Neural progenitor cell (in vitro differentiated cells): ENCODE results near the gene KCNK3. TPM values are rescaled to one million over a fixed set of nuclear protein-coding genes. Genes with fewer than 3 reads are reported as not detected.
"Not testable (repeated sequence)": the region's sequence is repeated elsewhere in the genome, so short reads cannot be mapped to it uniquely, and the experiment has no call there.

Source experiments
- DNase-seq: peaks from one replicate; pipeline ENCODE4 v3.0.0-alpha.2; 2016; ENCODE audit warnings: low spot score
- H2AFZ ChIP-seq: fragments of 200-600 bp; sonication (generic); replicated peaks from 2 replicates; pipeline ENCODE4 v1.6.1; 2016; ENCODE audit warnings: antibody characterized with exemption
- H3F3A ChIP-seq: fragments of 200-600 bp; sonication (generic); 2 replicates; pipeline ENCODE4 v1.6.1; 2016; ENCODE audit warnings: antibody characterized with exemption, low read depth
- H3K27ac ChIP-seq: fragments of 200-600 bp; sonication (generic); 2 replicates; pipeline ENCODE4 v1.5.1; 2016; ENCODE audit warnings: mild to moderate bottlenecking
- H3K27me3 ChIP-seq: fragments of 200-600 bp; sonication (generic); 2 replicates; pipeline ENCODE4 v1.6.1; 2016; ENCODE audit warnings: mild to moderate bottlenecking, moderate library complexity
- H3K36me3 ChIP-seq: fragments of 200-600 bp; sonication (generic); 2 replicates; pipeline ENCODE4 v1.5.1; 2016
- H3K4me1 ChIP-seq: fragments of 200-600 bp; sonication (generic); 2 replicates; pipeline ENCODE4 v1.6.1; 2016; ENCODE audit warnings: mixed run types
- H3K4me2 ChIP-seq: fragments of 200-600 bp; sonication (generic); 2 replicates; pipeline ENCODE4 v1.6.1; 2016
- H3K4me3 ChIP-seq: fragments of 200-600 bp; sonication (generic); 2 replicates; pipeline ENCODE4 v1.5.1; 2016
- H3K79me2 ChIP-seq: fragments of 200-600 bp; sonication (generic); 2 replicates; pipeline ENCODE4 v1.6.1; 2016; ENCODE audit warnings: low read depth
- H3K9ac ChIP-seq: fragments of 200-600 bp; sonication (generic); 2 replicates; pipeline ENCODE4 v1.6.1; 2016
- H3K9me3 ChIP-seq: fragments of 200-600 bp; sonication (generic); 2 replicates; pipeline ENCODE4 v1.5.1; 2016; ENCODE audit warnings: low read depth
- H4K20me1 ChIP-seq: fragments of 200-600 bp; sonication (generic); 2 replicates; pipeline ENCODE4 v1.6.1; 2016; ENCODE audit warnings: low read depth
- H3K27ac Mint-ChIP-seq: 3 replicates; pipeline ENCODE4 v1.8.0; 2021; ENCODE audit warnings: mixed read lengths
- H3K27me3 Mint-ChIP-seq: 2 replicates; pipeline ENCODE4 v1.8.0; 2022; ENCODE audit warnings: low read depth, mild to moderate bottlenecking, inconsistent platforms, moderate library complexity, mixed read lengths; ENCODE audit not compliant: insufficient read depth
- H3K36me3 Mint-ChIP-seq: 3 replicates; pipeline ENCODE4 v1.8.0; 2021; ENCODE audit warnings: mixed read lengths
- H3K4me1 Mint-ChIP-seq: 3 replicates; pipeline ENCODE4 v1.8.0; 2021; ENCODE audit warnings: mixed read lengths
- H3K4me3 Mint-ChIP-seq: 3 replicates; pipeline ENCODE4 v1.8.0; 2021; ENCODE audit warnings: mild to moderate bottlenecking, moderate library complexity, mixed read lengths
- H3K9me3 Mint-ChIP-seq: 3 replicates; pipeline ENCODE4 v1.8.0; 2020; ENCODE audit warnings: mixed read lengths
- CTCF ChIP-seq: fragments of 200-600 bp; sonication (generic); IDR thresholded peaks from 2 replicates; pipeline ENCODE4 v1.5.1; 2017; ENCODE audit warnings: antibody characterized with exemption, mild to moderate bottlenecking
- EZH2 ChIP-seq: fragments of 200-600 bp; sonication (generic); IDR thresholded peaks from 2 replicates; pipeline ENCODE4 v1.6.1; 2017; ENCODE audit warnings: antibody characterized with exemption, mild to moderate bottlenecking, moderate library complexity
- EZH2phosphoT487 ChIP-seq: fragments of 200-600 bp; sonication (generic); IDR thresholded peaks from 2 replicates; pipeline ENCODE4 v1.6.1; 2017; ENCODE audit warnings: antibody characterized with exemption
- total RNA-seq: library from RNA; depleted of rRNA; stranded (reverse); fragments of >200 nt; gene quantifications from 2 replicates; pipeline ENCODE4 v1.2.3, GENCODE V29; 2015; ENCODE audit warnings: low replicate concordance

KCNK3 gene
- total RNA-seq, 1 donor from 2014 or later: not detected

GRCh38 chr2:26657265-26657664 is 35.3 kb upstream of the KCNK3 start:
- Mint-ChIP-seq H3K4me1 (peaks cover 15% of the 10 kb centered on the region), H3K9me3 (peaks cover 26% of the 10 kb centered on the region), H3K27me3 (peaks cover 2% of the 10 kb centered on the region)

GRCh38 chr2:26658691-26659346 is 33.7 kb upstream of the KCNK3 start:
- Histone ChIP-seq H3K36me3 (no peaks in the 10 kb centered on the region), H3K9me3 (peaks cover 15% of the 10 kb centered on the region), H3K4me3 (no peak overlapping the region), H3K27ac (no peak overlapping the region), H3K9ac (no peak overlapping the region), H3K4me2 (no peak overlapping the region), H3K27me3 (no peaks in the 10 kb centered on the region), H2AFZ (no peak overlapping the region), H3K79me2 (no peaks in the 10 kb centered on the region), H3F3A (no peaks in the 10 kb centered on the region), H4K20me1 (no peaks in the 10 kb centered on the region), H3K4me1 (no peaks in the 10 kb centered on the region)
- TF ChIP-seq EZH2: no peak
- Mint-ChIP-seq H3K9me3 (peaks cover 26% of the 10 kb centered on the region), H3K4me3 (no peak overlapping the region), H3K27ac (no peak overlapping the region), H3K36me3 (no peaks in the 10 kb centered on the region), H3K27me3 (peaks cover 2% of the 10 kb centered on the region), H3K4me1 (peaks cover 15% of the 10 kb centered on the region)
- DNase-seq: no peak

More at GRCh38 chr2:26657265-26657664, 35.3 kb upstream of the KCNK3 start:
- H3F3A ChIP-seq: no peaks in the 10 kb centered on the region
- Mint-ChIP-seq H3K27ac (no peak overlapping the region), H3K36me3 (no peaks in the 10 kb centered on the region), H3K4me3 (no peak overlapping the region)
- H2AFZ ChIP-seq: no peak overlapping the region
- no peaks in the 10 kb centered on the region for H3K36me3 ChIP-seq
- H3K27ac ChIP-seq: no peak overlapping the region
- no peak overlapping the region for H3K4me3 ChIP-seq
- no peaks in the 10 kb centered on the region for H3K79me2 ChIP-seq
- H3K4me2 ChIP-seq: no peak overlapping the region
- DNase-seq: no peak
- no peaks in the 10 kb centered on the region for H3K27me3 ChIP-seq
- H3K4me1 ChIP-seq: no peaks in the 10 kb centered on the region
- no peak for TF ChIP-seq EZH2phosphoT487
- no peak for TF ChIP-seq CTCF
- TF ChIP-seq EZH2: no peak
- no peaks in the 10 kb centered on the region for H4K20me1 ChIP-seq
- peaks cover 15% of the 10 kb centered on the region for H3K9me3 ChIP-seq
- H3K9ac ChIP-seq: no peak overlapping the region

GRCh38 chr2:26660363-26660962 is 32.1 kb upstream of the KCNK3 start:
- Mint-ChIP-seq H3K9me3 (peaks cover 26% of the 10 kb centered on the region), H3K36me3 (no peaks in the 10 kb centered on the region), H3K4me3 (no peak overlapping the region), H3K27me3 (peaks cover 2% of the 10 kb centered on the region), H3K27ac (no peak overlapping the region), H3K4me1 (peaks cover 4% of the 10 kb centered on the region)
- Histone ChIP-seq H3K9me3 (peaks cover 15% of the 10 kb centered on the region), H3K79me2 (no peaks in the 10 kb centered on the region), H3K4me3 (no peak overlapping the region), H3K27me3 (no peaks in the 10 kb centered on the region), H2AFZ (no peak overlapping the region), H4K20me1 (no peaks in the 10 kb centered on the region), H3F3A (no peaks in the 10 kb centered on the region), H3K4me2 (no peak overlapping the region), H3K36me3 (no peaks in the 10 kb centered on the region), H3K27ac (no peak overlapping the region), H3K9ac (no peak overlapping the region), H3K4me1 (no peaks in the 10 kb centered on the region)
- TF ChIP-seq EZH2 (no peak), EZH2phosphoT487 (no peak), CTCF (no peak)
- no peak for DNase-seq

- not testable (repeated sequence) for DNase-seq, H3K27me3 Mint-ChIP-seq, H3K27ac ChIP-seq, H3K27ac Mint-ChIP-seq, H3K36me3 ChIP-seq, H3K4me2 ChIP-seq, H4K20me1 ChIP-seq, H3K4me3 Mint-ChIP-seq, H3K79me2 ChIP-seq, H3K4me1 ChIP-seq, H3K9me3 ChIP-seq, H3F3A ChIP-seq, H3K27me3 ChIP-seq, H3K4me1 Mint-ChIP-seq, H2AFZ ChIP-seq, H3K9ac ChIP-seq, H3K4me3 ChIP-seq, H3K36me3 Mint-ChIP-seq
- H3K9me3 Mint-ChIP-seq: peaks cover 11% of the 10 kb centered on the region
Observed at GRCh38 chr2:26665296-26665695, 27.2 kb upstream of the KCNK3 start.
